ENCODE data around the gene SLAMF8. TPM values are rescaled to one million over a fixed set of nuclear protein-coding genes. Genes with fewer than 3 reads are reported as not detected.

The SLAMF8 gene
- total RNA-seq (ENCODE audit: low replicate concordance): not detected in 2 replicates
- long read RNA-seq: 0 reads

DNA sequence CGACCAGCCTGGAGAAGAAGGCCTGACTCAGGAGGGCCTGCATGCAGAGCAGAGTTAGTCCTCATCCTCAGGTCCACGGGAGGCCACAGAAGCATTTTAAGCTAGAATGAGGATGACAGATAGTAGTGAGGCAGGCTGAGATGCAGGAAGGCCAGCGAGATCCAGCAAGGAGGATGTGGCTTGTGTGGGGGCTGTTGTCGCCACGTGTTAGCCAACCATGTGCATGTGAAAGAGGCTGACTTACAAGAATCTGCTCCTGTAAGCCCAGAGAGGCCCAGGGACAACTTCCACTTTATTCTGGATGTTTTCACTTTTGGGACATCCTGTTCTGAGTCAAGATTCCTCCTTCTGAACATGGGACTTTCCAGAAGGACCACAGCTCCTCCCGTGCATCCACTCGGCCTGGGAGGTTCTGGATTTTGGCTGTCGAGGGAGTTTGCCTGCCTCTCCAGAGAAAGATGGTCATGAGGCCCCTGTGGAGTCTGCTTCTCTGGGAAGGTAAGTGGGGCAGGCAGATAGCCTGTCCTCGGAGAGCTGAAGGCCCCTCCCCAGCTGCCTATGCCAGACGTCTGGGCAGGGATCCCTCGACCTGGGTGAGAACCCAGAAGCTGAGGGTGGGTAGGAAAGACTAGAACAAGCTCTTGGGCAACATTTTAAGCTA, at the start of gene SLAMF8:
Gene SLAMF8, plus strand, starts transcription at position 433 of the 661 bp plus-strand sequence. Its CDS starts 26 bp downstream, at position 459.
- no peak for TF ChIP-seq CTCF (conservative IDR thresholded peaks at IDR 0.05)

DNA sequence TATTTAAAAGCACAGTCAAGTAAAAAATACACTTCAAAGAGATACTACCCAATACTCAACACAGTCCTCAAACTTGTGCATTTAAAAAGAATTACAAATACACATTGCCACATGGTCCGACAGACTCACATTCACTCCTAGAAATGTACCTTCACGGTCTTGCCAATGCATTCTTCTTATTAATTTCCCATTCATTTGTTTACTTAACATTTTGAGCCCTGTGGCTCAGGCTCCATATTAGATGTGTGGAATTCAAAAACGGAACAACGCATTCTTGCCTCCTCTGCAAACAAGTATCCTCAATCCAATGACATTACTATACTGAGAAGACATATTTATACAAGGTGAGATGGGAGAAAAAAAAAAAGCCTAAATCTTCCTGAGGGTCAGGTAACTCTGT, 48.4 kb upstream of the SLAMF8 start:
- H3K4me1 Mint-ChIP-seq (ENCODE audit: unreplicated experiment): peaks cover 19% of the 10 kb centered on the region
- no peak overlapping the region for H3K4me3 Mint-ChIP-seq
- H3K27ac Mint-ChIP-seq: no peak overlapping the region
- TF ChIP-seq CTCF (conservative IDR thresholded peaks at IDR 0.05): no peak
- DNase-seq (ENCODE audit: extremely low spot score, unreplicated experiment): no peak
- no peaks in the 10 kb centered on the region for H3K36me3 Mint-ChIP-seq
- peaks cover 7% of the 10 kb centered on the region for H3K27me3 Mint-ChIP-seq
- H3K9me3 Mint-ChIP-seq: no peaks in the 10 kb centered on the region

More for the DNA sequence above, at the start of gene SLAMF8:
- Mint-ChIP-seq H3K9me3 (no peaks in the 10 kb centered on the region), H3K36me3 (no peaks in the 10 kb centered on the region), H3K4me1 (ENCODE audit: unreplicated experiment) (peaks cover 6% of the 10 kb centered on the region), H3K4me3 (no peak within 1 kb of the TSS), H3K27me3 (peaks cover 55% of the 10 kb centered on the region), H3K27ac (no peak within 1 kb of the TSS)
- no peak for DNase-seq (ENCODE audit: extremely low spot score, unreplicated experiment)

GRCh38 chr1:159779403-159779851, 47.2 kb upstream of the SLAMF8 start:
- Mint-ChIP-seq H3K9me3 (no peaks in the 10 kb centered on the region), H3K27ac (no peak overlapping the region), H3K4me1 (ENCODE audit: unreplicated experiment) (peaks cover 14% of the 10 kb centered on the region), H3K27me3 (peaks cover 7% of the 10 kb centered on the region), H3K36me3 (no peaks in the 10 kb centered on the region), H3K4me3 (no peak overlapping the region)
- no peak for TF ChIP-seq CTCF (conservative IDR thresholded peaks at IDR 0.05)
- DNase-seq (ENCODE audit: extremely low spot score, unreplicated experiment): no peak

DNA sequence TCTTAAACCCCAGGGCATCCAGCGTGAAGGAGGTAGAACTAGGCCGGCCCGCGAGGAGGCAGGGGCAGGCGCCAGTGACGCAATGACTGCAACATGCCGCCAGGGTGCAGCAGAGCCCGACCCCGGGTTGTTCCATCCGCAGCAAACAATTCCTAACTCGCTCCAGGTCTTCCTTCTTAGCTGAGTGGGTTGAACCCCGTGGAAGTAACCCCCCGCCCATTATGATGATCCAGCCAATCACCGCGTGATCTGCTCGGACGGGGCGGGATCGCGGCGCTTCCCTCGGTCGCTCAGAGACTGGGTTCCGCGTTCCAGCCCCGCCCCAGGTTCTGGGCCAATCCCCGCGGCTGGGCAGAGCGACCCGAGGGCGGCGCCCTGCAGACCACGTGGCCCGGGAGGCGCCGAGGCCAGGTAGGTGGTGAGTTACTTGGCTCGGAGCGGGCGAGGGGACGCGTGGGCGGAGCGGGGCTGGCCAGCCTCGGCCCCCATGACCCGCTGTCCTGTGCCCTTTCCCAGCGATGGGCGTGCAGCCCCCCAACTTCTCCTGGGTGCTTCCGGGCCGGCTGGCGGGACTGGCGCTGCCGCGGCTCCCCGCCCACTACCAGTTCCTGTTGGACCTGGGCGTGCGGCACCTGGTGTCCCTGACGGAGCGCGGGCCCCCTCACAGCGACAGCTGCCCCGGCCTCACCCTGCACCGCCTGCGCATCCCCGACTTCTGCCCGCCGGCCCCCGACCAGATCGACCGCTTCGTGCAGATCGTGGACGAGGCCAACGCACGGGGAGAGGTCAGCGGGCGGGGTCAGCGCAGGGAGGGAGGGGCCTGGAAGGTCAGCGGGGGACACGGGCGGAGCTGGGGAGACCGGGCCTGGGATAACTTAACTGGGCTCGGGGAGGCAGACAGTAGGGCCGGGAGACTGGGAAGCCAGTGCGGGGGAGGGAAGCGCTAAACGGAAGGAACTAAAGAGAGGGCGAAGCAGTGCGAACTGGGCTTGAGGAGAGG, 45.8 kb upstream of the SLAMF8 start, which contains the start of gene DUSP23:
Gene DUSP23, plus strand, starts transcription at position 380 of the 1,000 bp plus-strand sequence. Its CDS starts 139 bp downstream, at position 519.
- Mint-ChIP-seq H3K4me3 (peak within 1 kb of the TSS; percentile 90), H3K36me3 (no peaks in the 10 kb centered on the region), H3K27me3 (peaks cover 7% of the 10 kb centered on the region), H3K9me3 (no peaks in the 10 kb centered on the region), H3K27ac (peak within 1 kb of the TSS; percentile 80), H3K4me1 (ENCODE audit: unreplicated experiment) (peaks cover 14% of the 10 kb centered on the region)
- peak; percentile 93 for TF ChIP-seq CTCF (conservative IDR thresholded peaks at IDR 0.05)
- peak; percentile 97 for DNase-seq (ENCODE audit: extremely low spot score, unreplicated experiment)

DNA sequence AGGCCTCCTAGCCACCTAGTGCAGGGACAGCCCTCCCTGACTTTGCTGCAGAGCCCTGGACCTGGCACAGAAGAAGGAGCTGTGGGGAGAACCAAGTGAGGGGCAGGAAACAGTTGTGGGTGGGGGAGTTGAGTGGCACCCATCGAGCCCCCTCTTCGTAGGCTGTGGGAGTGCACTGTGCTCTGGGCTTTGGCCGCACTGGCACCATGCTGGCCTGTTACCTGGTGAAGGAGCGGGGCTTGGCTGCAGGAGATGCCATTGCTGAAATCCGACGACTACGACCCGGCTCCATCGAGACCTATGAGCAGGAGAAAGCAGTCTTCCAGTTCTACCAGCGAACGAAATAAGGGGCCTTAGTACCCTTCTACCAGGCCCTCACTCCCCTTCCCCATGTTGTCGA, 44.7 kb upstream of the SLAMF8 start:
- Mint-ChIP-seq H3K36me3 (no peaks in the 10 kb centered on the region), H3K27ac (no peak overlapping the region), H3K4me1 (ENCODE audit: unreplicated experiment) (peaks cover 14% of the 10 kb centered on the region), H3K27me3 (peaks cover 7% of the 10 kb centered on the region), H3K4me3 (peak overlapping the region; percentile 90), H3K9me3 (no peaks in the 10 kb centered on the region)
- no peak for DNase-seq (ENCODE audit: extremely low spot score, unreplicated experiment)
- TF ChIP-seq CTCF (conservative IDR thresholded peaks at IDR 0.05): no peak
